ENCODE measurements around the gene HPSE2. TPM values are rescaled to one million over a fixed set of nuclear protein-coding genes. Genes with fewer than 3 reads are reported as not detected.

HPSE2 gene
- polyA plus RNA-seq, 1 experiment, result not detected

- Histone ChIP-seq H3K27me3 (ENCODE audit: control insufficient read depth, insufficient read depth, low read length) (no peaks in the 10 kb centered on the region), H3K9me3 (ENCODE audit: control insufficient read depth, insufficient read depth, low read length) (no peaks in the 10 kb centered on the region), H3K27ac (ENCODE audit: low read depth, low read length) (no peak overlapping the region), H3K4me3 (ENCODE audit: low read depth, low read length) (no peak overlapping the region)
- no peak for DNase-seq (ENCODE audit: low read depth, low spot score)
- TF ChIP-seq, protein P1, sequence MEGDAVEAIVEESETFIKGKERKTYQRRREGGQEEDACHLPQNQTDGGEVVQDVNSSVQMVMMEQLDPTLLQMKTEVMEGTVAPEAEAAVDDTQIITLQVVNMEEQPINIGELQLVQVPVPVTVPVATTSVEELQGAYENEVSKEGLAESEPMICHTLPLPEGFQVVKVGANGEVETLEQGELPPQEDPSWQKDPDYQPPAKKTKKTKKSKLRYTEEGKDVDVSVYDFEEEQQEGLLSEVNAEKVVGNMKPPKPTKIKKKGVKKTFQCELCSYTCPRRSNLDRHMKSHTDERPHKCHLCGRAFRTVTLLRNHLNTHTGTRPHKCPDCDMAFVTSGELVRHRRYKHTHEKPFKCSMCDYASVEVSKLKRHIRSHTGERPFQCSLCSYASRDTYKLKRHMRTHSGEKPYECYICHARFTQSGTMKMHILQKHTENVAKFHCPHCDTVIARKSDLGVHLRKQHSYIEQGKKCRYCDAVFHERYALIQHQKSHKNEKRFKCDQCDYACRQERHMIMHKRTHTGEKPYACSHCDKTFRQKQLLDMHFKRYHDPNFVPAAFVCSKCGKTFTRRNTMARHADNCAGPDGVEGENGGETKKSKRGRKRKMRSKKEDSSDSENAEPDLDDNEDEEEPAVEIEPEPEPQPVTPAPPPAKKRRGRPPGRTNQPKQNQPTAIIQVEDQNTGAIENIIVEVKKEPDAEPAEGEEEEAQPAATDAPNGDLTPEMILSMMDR (IDR thresholded peaks at IDR 0.05; ENCODE audit: low read depth, low read length), result no peak
- ChIA-PET CTCF (no interaction called here), POLR2A (no interaction called here)
These were observed 596.7 kb downstream of the HPSE2 start for GRCh38 chr10:98638920-98639319.

DNA sequence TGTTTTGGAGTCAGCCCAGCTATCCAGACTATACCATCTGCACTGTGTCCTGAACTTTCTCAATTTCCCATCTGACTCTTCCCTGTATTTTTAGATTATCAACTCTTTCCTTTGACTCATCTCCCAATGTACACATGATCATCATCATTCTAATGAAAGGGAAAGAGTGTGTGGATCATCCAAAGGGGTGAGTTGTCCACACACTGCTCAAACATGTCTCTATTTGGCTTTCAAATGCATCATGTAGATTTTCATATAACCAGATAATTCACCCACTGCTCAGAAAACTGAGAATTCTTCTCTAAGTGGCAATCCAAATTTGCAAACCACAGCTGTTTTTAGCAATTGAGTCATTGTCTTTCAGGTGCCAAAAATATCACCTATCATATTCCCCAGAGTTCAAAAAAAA lies 598.7 kb downstream of the HPSE2 start:
- DNase-seq (ENCODE audit: low read depth, low spot score), result no peak
- no peak overlapping the region for H3K4me3 ChIP-seq (ENCODE audit: low read depth, low read length)
- no peak overlapping the region for H3K27ac ChIP-seq (ENCODE audit: low read depth, low read length)
- H3K27me3 ChIP-seq (ENCODE audit: control insufficient read depth, insufficient read depth, low read length), result no peaks in the 10 kb centered on the region
- TF ChIP-seq, protein P1 (IDR thresholded peaks at IDR 0.05; ENCODE audit: low read depth, low read length), result no peak
- ChIA-PET POLR2A (no interaction called here), CTCF (no interaction called here)
- no peaks in the 10 kb centered on the region for H3K9me3 ChIP-seq (ENCODE audit: control insufficient read depth, insufficient read depth, low read length)

- H3K4me3 ChIP-seq (ENCODE audit: low read depth, low read length), result no peak overlapping the region
- TF ChIP-seq, protein P1 (IDR thresholded peaks at IDR 0.05; ENCODE audit: low read depth, low read length), result no peak
- no peaks in the 10 kb centered on the region for H3K27me3 ChIP-seq (ENCODE audit: control insufficient read depth, insufficient read depth, low read length)
- H3K9me3 ChIP-seq (ENCODE audit: control insufficient read depth, insufficient read depth, low read length), result no peaks in the 10 kb centered on the region
- ChIA-PET CTCF (no interaction called here), POLR2A (no interaction called here)
- DNase-seq (ENCODE audit: low read depth, low spot score), result no peak
- no peak overlapping the region for H3K27ac ChIP-seq (ENCODE audit: low read depth, low read length)
These were observed 603.0 kb downstream of the HPSE2 start for GRCh38 chr10:98632456-98633150.

DNA sequence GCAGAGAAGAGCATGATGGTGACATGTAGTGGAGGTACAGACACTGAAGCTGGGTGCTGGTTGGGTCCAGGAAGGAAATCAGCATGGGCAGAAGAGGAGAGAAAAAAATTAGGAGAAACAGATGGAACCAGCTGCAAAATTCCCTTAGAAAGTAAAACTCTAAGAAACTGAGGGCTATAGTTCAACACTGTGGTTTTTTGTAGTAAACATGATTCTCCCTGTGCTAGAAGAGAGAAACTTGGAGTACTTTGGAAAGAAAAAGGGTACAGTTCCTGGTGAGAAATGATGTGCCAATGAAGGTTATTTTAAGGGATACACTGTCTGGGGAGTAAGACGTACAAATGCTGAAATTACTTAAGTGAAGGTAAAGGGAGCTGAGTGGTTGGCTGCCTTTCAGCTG lies 607.4 kb downstream of the HPSE2 start:
- ChIA-PET CTCF (no interaction called here), POLR2A (no interaction called here)
- TF ChIP-seq, protein P1 (IDR thresholded peaks at IDR 0.05; ENCODE audit: low read depth, low read length), result no peak
- no peak for DNase-seq (ENCODE audit: low read depth, low spot score)
- H3K27ac ChIP-seq (ENCODE audit: low read depth, low read length), result no peak overlapping the region
- no peaks in the 10 kb centered on the region for H3K27me3 ChIP-seq (ENCODE audit: control insufficient read depth, insufficient read depth, low read length)
- no peak overlapping the region for H3K4me3 ChIP-seq (ENCODE audit: low read depth, low read length)
- no peaks in the 10 kb centered on the region for H3K9me3 ChIP-seq (ENCODE audit: control insufficient read depth, insufficient read depth, low read length)

DNA sequence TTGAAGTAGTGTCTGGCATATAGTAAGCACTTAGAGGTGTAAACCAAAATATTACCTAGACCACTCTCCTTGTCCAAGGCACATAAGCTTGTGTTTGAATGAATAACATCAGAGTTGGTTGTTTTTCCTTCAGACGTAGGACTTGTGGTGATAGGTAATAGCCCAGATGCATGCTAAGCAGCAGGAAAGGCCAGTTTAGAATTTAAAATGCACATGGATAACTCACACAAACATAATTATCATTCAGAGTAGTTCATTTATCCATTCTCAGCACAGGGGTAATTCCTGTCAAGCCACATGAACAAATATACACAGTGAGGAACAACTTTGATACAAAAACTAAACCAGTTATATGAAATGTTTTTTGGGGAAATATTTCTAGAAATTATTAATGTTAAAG lies 607.9 kb downstream of the HPSE2 start:
- Histone ChIP-seq H3K27ac (ENCODE audit: low read depth, low read length) (no peak overlapping the region), H3K4me3 (ENCODE audit: low read depth, low read length) (no peak overlapping the region), H3K9me3 (ENCODE audit: control insufficient read depth, insufficient read depth, low read length) (no peaks in the 10 kb centered on the region), H3K27me3 (ENCODE audit: control insufficient read depth, insufficient read depth, low read length) (no peaks in the 10 kb centered on the region)
- no peak for DNase-seq (ENCODE audit: low read depth, low spot score)
- POLR2A ChIA-PET, result no interaction called here
- TF ChIP-seq, protein P1 (IDR thresholded peaks at IDR 0.05; ENCODE audit: low read depth, low read length), result no peak
- CTCF ChIA-PET, result no interaction called here

All from AG04450 (cell line).